NCI-H2227 (cell line): ENCODE measurements around the gene FNDC3A.
"Not testable (repeated sequence)": the region's sequence is repeated elsewhere in the genome, so short reads cannot be mapped to it uniquely, and the experiment has no call there.

Experiments
- DNase-seq: peaks from one replicate; lab custom pipeline; 2025; ENCODE audit not compliant: unreplicated experiment; lab: John Stamatoyannopoulos, UW

FNDC3A gene

GRCh38 chr13:49071341-49071937 lies 95.7 kb downstream of the FNDC3A start:
- no peak for DNase-seq

GRCh38 chr13:49082653-49083536 lies 107.2 kb downstream of the FNDC3A start:
- DNase-seq = no peak

DNA sequence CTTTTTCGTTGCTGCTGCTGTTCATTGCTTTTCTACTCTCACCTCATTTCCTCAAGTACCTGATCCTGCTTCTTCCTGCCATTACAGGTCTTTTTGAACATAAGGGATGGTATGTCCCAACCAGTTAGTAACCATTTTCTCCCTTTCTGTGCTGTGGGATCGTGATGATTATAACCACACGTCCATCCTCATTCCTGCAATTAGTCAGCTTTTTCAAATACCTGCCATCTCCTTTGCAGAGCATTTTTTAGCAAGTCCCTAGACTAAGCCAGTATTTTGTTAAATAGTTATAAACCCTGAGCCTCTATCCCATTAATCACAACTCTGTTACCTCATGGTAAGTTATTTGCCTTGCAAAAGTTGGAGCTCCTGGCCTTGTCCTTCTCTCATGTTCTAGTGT lies 109.2 kb downstream of the FNDC3A start:
- no peak for DNase-seq

DNA sequence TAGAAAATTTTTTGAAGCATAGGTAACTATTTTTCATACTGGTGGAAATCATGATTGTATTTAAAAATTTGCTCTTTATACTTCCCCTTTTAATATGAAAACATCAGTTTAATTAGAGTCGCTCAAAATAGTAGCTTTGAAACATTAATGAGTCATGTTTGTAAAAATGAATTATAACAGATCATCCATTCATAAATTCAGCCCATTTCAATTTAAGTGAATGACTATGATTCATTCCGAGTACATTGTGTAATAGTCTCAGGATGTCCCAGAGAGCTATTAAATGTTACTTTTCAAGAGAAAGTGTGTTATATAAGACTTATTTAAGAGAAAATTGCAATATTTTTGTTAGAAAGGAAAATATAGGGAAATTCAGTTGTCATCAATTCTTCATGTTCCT lies 111.0 kb downstream of the FNDC3A start:
- no peak for DNase-seq

- no peak for DNase-seq
These were observed 117.7 kb downstream of the FNDC3A start for GRCh38 chr13:49093376-49093775.

DNA sequence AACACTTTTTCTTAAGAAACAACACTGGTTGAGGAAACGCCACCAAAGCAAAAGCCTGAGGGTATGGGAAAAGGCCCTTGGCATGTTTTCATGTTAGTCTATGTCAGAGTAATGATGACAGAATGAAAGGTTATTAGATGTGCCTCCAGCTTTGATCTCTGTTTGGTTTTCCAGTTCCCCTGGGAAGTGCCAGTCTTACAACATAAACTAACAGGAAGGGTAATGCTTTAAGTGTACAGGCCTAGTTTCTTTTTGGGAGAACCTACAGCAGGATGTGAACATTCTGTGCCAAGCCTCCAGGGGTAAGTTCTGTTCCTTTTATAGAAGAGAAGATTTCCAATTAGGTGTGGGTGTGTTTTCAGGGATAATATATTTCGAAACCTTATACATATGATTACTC lies 121.7 kb downstream of the FNDC3A start:
- no peak for DNase-seq

- DNase-seq = no peak
These were observed 122.5 kb downstream of the FNDC3A start for GRCh38 chr13:49098198-49098597.

DNA sequence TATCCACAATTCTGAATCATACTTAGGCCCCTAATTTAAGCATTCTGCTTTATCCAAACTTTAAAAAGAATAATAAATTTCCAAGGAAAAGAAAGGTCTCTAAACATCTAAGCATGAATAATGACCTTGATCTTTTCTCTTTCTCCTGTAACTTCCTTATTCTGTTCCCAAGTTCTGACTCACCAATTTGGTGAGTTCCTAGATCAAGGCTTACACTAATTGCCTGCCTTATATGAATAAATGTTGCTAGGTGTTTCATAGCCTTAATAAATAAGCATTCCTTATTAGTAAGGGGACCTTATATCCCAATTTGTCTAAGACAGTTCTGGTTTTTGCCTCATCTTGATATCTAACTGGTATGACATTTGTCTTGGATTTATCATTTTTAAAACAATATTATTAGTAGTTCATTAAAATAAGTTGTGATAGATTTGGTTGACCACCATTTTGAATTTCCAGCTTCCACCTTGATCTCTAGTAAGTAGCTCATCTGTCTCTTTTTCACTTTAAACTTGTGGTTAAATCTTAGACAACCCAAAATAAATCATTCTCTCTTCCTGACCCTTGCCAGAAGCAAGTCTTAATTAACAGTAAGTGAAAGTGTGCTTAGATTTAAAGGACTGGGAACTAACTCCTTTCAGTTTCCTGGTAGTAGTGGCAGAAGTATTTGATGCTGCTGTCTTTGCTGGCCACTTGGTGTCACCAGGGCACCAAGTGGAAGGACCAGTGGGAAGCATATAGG lies 123.2 kb downstream of the FNDC3A start:
- no peak for DNase-seq

- no peak for DNase-seq
These were observed 123.8 kb downstream of the FNDC3A start for GRCh38 chr13:49099513-49099877.

- DNase-seq = no peak
These were observed 125.2 kb downstream of the FNDC3A start for GRCh38 chr13:49100637-49101570.

- no peak for DNase-seq
These were observed 132.5 kb downstream of the FNDC3A start for GRCh38 chr13:49108196-49108595.

DNA sequence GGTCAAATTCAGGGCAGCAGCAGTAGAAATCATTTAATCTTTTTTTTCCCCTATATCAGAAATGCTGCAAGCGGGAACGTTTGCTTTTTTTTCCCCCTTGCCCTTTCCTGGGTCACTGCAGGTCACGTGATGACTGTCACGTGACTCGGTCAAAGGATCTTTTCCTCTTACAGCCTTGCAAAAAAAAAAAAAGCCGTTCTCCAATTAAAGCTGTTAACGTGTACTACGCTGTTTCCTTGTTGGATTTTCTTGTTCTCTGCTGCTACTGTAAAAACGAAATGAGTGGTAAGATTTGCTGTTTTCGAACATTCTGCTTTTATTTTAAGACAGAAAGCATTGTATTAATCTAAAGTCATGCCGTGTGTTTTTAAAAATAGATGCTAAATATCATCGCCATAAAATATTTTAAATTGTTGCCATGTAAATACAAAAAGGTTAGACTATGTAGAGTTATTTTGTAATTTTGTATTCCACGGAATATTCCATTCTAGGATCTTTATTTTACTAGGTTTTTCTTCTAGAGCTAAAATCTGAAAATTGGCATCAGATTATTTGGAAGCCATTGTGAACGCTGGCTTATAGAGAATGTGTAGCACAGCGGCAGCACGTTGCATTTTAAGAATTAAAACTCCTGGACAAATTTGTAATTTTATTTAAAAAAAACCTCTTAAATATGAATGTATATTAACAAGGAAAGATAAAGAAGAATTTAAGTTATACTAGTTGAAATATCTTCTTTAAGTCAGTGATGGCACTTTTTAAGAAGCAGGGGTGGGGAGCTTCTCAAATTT lies 134.6 kb downstream of the FNDC3A start:
- DNase-seq = peak; percentile 93

DNA sequence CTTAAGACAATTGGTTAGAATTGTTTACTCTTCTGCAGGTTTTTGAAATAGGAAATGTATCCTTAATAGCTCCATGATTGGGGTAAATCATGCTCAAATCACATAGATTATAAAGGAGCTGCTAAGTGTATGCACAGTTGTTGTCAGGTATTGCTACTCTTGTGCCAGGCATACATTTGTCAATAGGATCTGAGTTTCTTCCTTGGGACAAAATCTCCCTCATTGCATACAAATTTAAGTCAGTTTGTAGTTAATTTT lies 135.1 kb downstream of the FNDC3A start:
- no peak for DNase-seq

DNA sequence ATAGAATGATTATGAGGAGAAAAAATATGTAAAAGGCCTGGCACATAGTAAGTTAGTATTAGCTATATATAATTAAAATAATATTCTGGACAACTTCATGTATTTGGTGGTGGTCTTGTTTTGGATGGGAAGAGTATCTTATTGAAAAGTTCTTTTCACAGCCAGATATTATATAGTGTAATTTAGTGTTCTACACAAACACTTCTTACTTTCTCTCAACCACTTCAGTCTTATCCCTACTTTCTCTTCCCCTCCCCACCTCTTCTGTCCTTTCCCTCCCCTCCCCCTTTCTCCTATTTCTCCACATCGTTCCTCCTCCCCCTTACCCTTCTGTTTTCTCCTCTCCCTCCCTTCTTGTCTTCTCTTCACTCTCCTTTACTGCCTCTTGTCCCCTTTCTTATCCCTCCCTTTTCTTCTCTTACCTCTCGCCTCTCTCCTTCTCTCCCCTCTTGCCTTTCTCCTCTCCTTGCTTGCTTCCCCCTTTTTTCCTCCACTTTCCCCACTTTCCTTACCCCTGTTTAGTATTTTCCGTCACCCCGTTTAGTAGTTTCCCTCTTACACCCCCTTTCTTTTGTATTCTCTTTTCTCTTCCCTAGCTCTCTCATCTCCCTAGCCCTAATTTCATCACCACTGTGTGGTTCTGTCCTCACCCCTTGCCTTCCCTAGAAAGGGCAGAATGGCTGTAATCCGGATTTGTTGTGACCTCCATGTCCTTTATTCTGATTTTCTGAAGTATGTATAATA lies 137.2 kb downstream of the FNDC3A start:
- no peak for DNase-seq

DNA sequence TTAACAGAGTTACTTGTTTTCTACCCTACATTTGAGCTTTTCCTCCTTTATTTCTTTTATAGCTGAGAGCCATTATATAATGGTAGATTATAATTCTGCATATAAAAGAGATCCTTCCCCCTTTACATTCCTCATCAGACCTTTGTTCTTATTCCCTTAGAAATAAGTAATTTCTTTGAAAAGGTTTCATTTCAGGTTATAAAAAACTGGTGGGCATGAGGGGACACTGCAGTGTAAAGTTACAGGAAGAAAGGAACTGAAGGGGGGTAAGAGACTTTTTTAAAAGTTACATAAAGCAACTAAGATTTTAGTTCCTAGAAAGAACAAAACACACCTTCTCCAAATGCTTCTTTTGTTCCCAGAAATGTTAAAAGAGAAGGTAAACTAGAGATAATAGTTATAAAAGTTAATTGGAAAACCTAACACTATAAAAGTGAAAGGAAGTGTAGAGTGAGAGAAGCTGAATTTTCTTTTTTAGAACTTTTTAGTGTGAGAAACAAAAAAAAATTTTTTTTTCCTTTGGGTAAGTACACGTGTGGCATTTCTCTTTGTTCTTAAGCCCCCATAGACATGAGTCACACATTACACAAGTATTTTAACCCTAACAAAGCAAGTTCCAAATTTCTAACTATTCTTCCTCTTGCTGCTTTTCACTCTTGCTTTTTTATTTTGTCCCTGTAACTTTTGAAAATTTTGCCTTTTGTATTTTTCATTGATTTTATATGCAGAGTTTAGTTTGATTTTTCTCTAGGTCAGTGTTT lies 138.0 kb downstream of the FNDC3A start:
- no peak for DNase-seq

DNA sequence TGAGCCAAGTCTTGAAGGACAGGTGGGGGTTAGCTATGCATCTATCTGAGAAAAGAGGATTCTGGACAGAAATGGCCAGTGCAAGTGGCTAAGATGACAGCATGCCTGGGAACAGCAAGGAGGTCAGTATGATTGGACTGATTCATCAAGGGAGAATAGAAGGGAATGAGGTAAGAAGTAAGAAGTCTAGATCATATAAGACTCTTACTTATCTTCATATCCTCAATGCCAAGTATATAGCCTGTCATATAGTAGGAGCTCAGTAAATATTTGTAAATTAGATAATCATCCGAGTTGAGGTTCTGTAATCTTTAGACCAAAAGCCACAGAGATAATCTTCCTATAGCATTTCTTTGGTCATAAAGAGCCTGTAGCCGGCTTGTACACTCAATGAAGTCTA lies 141.2 kb downstream of the FNDC3A start:
- no peak for DNase-seq

- not testable (repeated sequence) for DNase-seq
These were observed 142.7 kb downstream of the FNDC3A start for GRCh38 chr13:49118455-49118854.

DNA sequence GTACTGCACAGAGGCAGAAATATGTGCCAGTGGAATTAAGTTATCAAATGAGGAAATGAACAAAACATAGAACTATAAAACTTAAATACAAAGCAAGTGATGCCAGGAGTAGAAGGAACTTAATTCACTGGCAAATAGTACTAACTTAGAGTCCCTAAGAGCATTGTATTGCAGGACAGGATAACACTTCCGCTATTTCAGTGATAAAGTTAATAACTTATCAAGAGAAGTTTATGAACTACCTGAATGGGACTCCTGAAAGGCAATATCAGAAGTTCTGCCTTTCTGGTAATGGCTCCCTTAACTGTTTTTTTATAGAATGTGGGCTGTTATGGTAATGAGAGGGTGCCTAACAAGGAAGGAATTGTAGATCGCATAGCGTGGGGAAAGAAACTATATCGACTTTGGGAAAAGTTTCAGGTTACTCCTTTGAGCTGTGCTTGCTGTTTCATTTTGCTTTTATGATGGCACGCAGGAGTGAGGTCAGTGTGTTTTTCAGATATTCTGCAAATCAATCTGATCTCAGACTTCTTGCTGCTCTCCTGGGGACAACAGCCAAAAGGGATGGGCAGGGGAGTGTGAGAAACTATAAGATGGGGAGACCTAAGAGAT lies 149.1 kb downstream of the FNDC3A start:
- no peak for DNase-seq
